IgD-negative memory B cell (primary cell): Measurements from ENCODE around the gene DNAH12. TPM values are rescaled to one million over a fixed set of nuclear protein-coding genes. Genes with fewer than 3 reads are reported as not detected.
"Not testable (repeated sequence)": the region's sequence is repeated elsewhere in the genome, so short reads cannot be mapped to it uniquely, and the experiment has no call there.

ENCODE experiments used
- H3K27ac Mint-ChIP-seq, 3 donors: one replicate each; pipeline ENCODE4 v1.8.0; 2020 to 2022; ENCODE audit warnings: mild to moderate bottlenecking in 3 of 3, mixed read lengths in 3 of 3, moderate library complexity in 1 of 3
- H3K27me3 Mint-ChIP-seq: one replicate; pipeline ENCODE4 v1.8.0; 2021; ENCODE audit warnings: mixed read lengths
- H3K36me3 Mint-ChIP-seq: one replicate; pipeline ENCODE4 v1.8.0; 2020; ENCODE audit warnings: mild to moderate bottlenecking, mixed read lengths
- H3K4me1 Mint-ChIP-seq, 3 donors: one replicate each; pipeline ENCODE4 v1.8.0; 2020 to 2022; ENCODE audit warnings: mixed read lengths in 3 of 3, mild to moderate bottlenecking in 1 of 3
- H3K4me3 Mint-ChIP-seq, 4 donors: one replicate each; pipeline ENCODE4 v1.8.0; 2020 to 2022; ENCODE audit warnings: mild to moderate bottlenecking in 4 of 4, mixed read lengths in 4 of 4, moderate library complexity in 3 of 4
- H3K9me3 Mint-ChIP-seq, 3 donors: one replicate each; pipeline ENCODE4 v1.8.0; 2020 to 2021; ENCODE audit warnings: mixed read lengths in 3 of 3, mild to moderate bottlenecking in 1 of 3
- polyA plus RNA-seq: library from polyadenylated mRNA; unstranded; fragments of 300-500 nt; fragmentation: Illumina TruSeq; gene quantifications from one replicate; pipeline ENCODE4 v1.2.3, GENCODE V29; 2021

Gene DNAH12
- polyA plus RNA-seq, 1 donor from 2014 or later = not detected

DNA sequence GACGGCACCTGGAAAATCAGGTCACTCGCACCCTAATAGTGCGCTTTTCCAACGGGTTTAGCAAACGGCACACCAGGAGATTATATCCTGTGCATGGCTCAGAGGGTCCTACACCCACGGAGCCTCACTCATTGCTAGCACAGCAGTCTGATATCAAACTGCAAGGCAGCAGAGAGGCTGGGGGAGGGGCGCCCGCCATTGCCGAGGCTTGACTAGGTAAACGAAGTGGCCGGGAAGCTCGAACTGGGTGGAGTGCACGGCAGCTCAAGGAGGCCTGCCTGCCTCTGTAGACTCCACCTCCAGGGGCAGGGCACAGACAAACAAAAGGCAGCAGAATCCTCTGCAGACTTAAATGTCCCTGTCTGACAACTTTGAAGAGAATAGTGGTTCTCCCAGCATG is 67.0 kb downstream of the DNAH12 start:
- H3K9me3 Mint-ChIP-seq, H3K4me3 Mint-ChIP-seq, H3K27ac Mint-ChIP-seq, H3K4me1 Mint-ChIP-seq, H3K36me3 Mint-ChIP-seq, H3K27me3 Mint-ChIP-seq: not testable (repeated sequence)

- H3K4me1 Mint-ChIP-seq = no peaks in the 10 kb centered on the region
- no peak overlapping the region for H3K4me3 Mint-ChIP-seq
- peaks cover 4% of the 10 kb centered on the region for H3K27me3 Mint-ChIP-seq
- H3K36me3 Mint-ChIP-seq = no peaks in the 10 kb centered on the region
- H3K27ac Mint-ChIP-seq = no peak overlapping the region
- no peaks in the 10 kb centered on the region for H3K9me3 Mint-ChIP-seq
Observed at GRCh38 chr3:57464801-57465200, 79.3 kb downstream of the DNAH12 start.

DNA sequence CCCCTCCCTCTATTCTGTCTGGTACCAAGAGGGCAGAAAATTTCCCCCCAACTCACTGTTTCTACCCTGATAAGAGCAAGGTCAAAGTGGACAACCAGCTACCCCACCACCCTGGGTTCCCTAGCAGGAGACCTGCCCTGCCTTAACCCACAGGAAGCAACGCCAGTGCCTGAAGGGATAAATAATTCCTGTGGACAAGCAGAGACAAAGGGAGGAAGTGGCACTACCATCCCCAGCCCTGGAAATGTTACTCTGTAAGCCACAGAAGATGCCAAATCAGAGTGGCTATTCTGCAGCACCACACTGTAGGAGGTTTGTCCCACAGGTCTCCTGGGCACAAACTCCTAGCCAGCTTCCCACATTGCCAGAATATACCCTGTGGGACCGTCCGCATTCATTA is 80.1 kb downstream of the DNAH12 start:
- no peaks in the 10 kb centered on the region for H3K36me3 Mint-ChIP-seq
- no peaks in the 10 kb centered on the region for H3K9me3 Mint-ChIP-seq
- H3K4me3 Mint-ChIP-seq = no peak overlapping the region
- H3K27ac Mint-ChIP-seq = no peak overlapping the region
- H3K4me1 Mint-ChIP-seq = no peaks in the 10 kb centered on the region
- peaks cover 4% of the 10 kb centered on the region for H3K27me3 Mint-ChIP-seq

GRCh38 chr3:57451150-57451846 is 92.8 kb downstream of the DNAH12 start:
- H3K4me3 Mint-ChIP-seq = no peak overlapping the region
- H3K36me3 Mint-ChIP-seq = no peaks in the 10 kb centered on the region
- peaks cover 2% of the 10 kb centered on the region for H3K27me3 Mint-ChIP-seq
- H3K4me1 Mint-ChIP-seq = no peaks in the 10 kb centered on the region
- H3K27ac Mint-ChIP-seq = no peak overlapping the region
- H3K9me3 Mint-ChIP-seq = no peaks in the 10 kb centered on the region

DNA sequence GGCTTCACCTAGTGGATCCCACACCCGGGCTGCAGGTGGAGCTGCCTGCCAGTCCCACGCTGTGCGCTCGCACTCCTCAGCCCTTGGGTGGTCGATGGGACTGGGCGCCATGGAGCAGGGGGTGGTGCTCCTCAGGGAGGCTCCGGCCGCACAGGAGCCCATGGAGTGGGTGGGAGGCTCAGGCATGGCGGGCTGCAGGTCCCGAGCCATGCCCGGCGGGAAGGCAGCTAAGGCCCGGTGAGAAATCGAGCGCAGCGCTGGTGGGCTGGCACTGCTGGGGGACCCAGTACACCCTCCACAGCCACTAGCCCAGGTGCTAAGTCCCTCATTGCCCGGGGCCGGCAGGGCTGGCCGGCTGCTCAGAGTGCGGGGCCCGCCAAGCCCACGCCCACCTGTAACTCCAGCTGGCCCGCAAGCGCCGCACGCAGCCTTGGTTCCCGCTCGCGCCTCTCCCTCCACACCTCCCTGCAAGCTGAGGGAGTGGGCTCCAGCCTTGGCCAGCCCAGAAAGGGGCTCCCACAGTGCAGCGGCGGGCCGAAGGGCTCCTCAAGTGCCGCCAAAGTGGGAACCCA is 94.8 kb downstream of the DNAH12 start:
- not testable (repeated sequence) for H3K27me3 Mint-ChIP-seq, H3K4me1 Mint-ChIP-seq, H3K9me3 Mint-ChIP-seq, H3K4me3 Mint-ChIP-seq, H3K27ac Mint-ChIP-seq, H3K36me3 Mint-ChIP-seq

DNA sequence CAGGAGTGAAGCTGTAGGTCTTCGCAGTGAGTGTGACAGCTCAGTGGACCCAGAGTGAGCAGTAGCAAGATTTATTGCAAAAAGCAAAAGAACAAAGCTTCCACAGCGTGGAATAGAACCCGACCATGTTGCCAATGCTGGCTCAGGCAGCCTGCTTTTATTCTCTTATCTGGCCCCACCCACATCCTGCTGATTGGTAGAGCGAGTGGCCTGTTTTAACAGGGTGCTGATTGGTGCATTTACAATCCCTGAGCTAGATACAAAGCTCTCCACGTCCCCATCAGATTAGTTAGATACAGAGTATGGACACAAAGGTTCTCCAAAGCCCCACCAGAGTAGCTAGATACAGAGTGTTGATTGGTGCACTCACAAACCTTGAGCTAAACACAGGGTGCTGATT is 95.7 kb downstream of the DNAH12 start:
- H3K4me3 Mint-ChIP-seq, H3K27ac Mint-ChIP-seq, H3K9me3 Mint-ChIP-seq, H3K4me1 Mint-ChIP-seq, H3K27me3 Mint-ChIP-seq, H3K36me3 Mint-ChIP-seq: not testable (repeated sequence)

DNA sequence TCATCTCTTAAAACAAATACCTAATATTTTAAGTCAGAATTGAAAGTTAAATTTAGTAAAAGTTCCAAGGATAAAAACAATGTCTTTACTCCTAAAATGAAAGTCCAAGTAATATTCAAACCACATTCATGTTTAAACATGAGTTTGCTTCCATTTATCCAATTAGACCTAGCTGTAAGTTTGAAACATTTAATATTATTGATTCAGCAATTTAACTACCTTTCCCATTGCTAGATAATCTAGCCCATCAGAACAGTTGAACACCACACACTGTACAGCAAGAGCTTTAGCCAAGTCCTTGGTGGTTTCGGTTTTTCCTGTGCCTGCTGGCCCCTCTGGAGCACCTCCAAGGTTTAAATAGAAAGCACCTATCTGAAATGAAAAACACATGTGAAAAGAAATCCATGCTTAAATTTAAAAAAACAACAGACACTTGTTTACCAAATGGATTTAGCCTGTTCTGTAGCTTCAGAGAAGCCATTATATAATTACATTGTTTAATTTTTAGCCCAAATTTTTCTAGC is 97.8 kb downstream of the DNAH12 start:
- H3K4me3 Mint-ChIP-seq = no peak overlapping the region
- no peaks in the 10 kb centered on the region for H3K36me3 Mint-ChIP-seq
- peaks cover 2% of the 10 kb centered on the region for H3K27me3 Mint-ChIP-seq
- H3K9me3 Mint-ChIP-seq = no peaks in the 10 kb centered on the region
- H3K27ac Mint-ChIP-seq = no peak overlapping the region
- no peaks in the 10 kb centered on the region for H3K4me1 Mint-ChIP-seq

- Mint-ChIP-seq H3K9me3 (peaks cover 0 to 5% (median 4%) of the 10 kb centered on the region in 3 donors), H3K4me3 (no peak overlapping the region), H3K36me3 (no peaks in the 10 kb centered on the region), H3K4me1 (no peaks in the 10 kb centered on the region), H3K27me3 (peaks cover 6% of the 10 kb centered on the region), H3K27ac (no peak overlapping the region)
Observed at GRCh38 chr3:57444469-57444868, 99.7 kb downstream of the DNAH12 start.

DNA sequence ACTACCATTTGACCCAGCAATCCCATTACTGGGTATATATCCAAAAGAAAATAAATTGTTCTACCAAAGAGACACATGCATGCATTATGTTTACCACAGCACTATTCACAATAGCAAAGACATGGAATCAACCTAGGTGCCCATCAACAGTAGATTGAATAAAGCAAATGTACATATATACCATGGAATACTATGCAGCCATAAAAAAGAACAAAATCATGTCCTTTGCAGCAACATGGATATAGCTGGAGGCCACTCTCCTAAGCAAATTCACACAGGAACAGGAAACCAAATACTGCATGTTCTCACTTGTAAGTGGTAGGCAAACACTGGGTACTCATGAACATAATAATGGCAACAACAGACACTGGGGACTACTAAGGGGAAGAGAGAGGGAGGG is 104.0 kb downstream of the DNAH12 start:
- not testable (repeated sequence) for H3K27ac Mint-ChIP-seq, H3K4me3 Mint-ChIP-seq, H3K9me3 Mint-ChIP-seq, H3K27me3 Mint-ChIP-seq, H3K36me3 Mint-ChIP-seq, H3K4me1 Mint-ChIP-seq

- H3K36me3 Mint-ChIP-seq, H3K27me3 Mint-ChIP-seq, H3K9me3 Mint-ChIP-seq, H3K4me3 Mint-ChIP-seq, H3K4me1 Mint-ChIP-seq, H3K27ac Mint-ChIP-seq: not testable (repeated sequence)
Observed at GRCh38 chr3:57438460-57438859, 105.7 kb downstream of the DNAH12 start.

DNA sequence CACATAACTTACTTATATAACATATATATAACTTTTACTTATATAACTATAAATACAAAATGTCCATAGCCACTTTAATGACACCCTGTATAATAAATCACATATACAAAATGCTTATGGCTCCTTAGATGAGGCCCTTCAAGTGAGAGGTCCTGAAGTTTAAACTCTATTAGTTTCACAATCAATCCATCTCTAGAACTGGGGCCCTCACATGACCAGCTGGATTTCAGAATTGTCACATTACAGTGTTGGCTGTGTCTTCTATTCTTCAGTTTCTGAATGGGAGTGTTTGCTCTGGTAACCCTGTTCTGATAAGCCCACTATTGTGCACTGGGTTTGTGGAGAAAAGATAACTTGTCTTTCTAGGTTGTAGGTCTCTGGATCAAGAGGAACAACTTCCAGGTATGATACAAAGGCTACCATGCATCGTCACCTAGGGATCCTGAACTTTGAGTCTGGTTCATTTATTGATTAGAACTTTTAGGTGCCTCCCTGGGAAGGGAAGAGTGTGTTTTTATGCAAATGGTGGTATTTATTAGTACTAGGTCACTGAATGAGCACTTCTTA is 107.9 kb downstream of the DNAH12 start:
- H3K27ac Mint-ChIP-seq = no peak overlapping the region
- no peaks in the 10 kb centered on the region for H3K4me1 Mint-ChIP-seq
- H3K27me3 Mint-ChIP-seq = peaks cover 6% of the 10 kb centered on the region
- H3K36me3 Mint-ChIP-seq = peaks cover 2% of the 10 kb centered on the region
- H3K4me3 Mint-ChIP-seq = no peak overlapping the region
- peaks cover 0 to 5% (median 5%) of the 10 kb centered on the region in 3 donors for H3K9me3 Mint-ChIP-seq

- Mint-ChIP-seq H3K4me1 (no peaks in the 10 kb centered on the region), H3K36me3 (peaks cover 2% of the 10 kb centered on the region), H3K9me3 (no peaks in the 10 kb centered on the region), H3K27ac (no peak overlapping the region), H3K27me3 (peaks cover 2% of the 10 kb centered on the region), H3K4me3 (no peak overlapping the region)
Observed at GRCh38 chr3:57434041-57434440, 110.1 kb downstream of the DNAH12 start.

- H3K27me3 Mint-ChIP-seq = peaks cover 2% of the 10 kb centered on the region
- no peaks in the 10 kb centered on the region for H3K36me3 Mint-ChIP-seq
- no peaks in the 10 kb centered on the region for H3K9me3 Mint-ChIP-seq
- no peaks in the 10 kb centered on the region for H3K4me1 Mint-ChIP-seq
- no peak overlapping the region for H3K4me3 Mint-ChIP-seq
- no peak overlapping the region for H3K27ac Mint-ChIP-seq
Observed at GRCh38 chr3:57423335-57423734, 120.8 kb downstream of the DNAH12 start.

- Mint-ChIP-seq H3K4me3 (no peak overlapping the region), H3K27me3 (peaks cover 4% of the 10 kb centered on the region), H3K36me3 (no peaks in the 10 kb centered on the region), H3K4me1 (no peaks in the 10 kb centered on the region), H3K27ac (no peak overlapping the region), H3K9me3 (no peaks in the 10 kb centered on the region)
Observed at GRCh38 chr3:57421336-57421735, 122.8 kb downstream of the DNAH12 start.

DNA sequence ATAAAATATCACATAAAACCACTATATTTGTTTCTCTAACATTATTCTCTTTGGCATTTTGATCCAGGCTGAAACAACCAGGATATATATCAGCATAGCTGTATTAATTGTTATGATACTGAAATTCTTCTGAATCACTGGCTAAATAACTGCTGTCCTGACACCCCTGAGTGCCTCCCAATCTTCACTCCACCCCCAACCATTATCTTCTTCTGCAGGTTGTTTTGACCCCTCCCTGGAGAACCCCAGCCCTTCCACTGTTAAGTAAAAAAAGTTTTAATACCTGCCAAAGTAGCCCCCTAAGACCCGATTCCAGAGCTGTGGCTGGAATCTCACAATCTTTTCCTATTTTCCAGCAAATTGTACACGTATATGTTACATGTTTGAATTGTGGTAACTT is 124.1 kb downstream of the DNAH12 start:
- Mint-ChIP-seq H3K27me3 (peaks cover 4% of the 10 kb centered on the region), H3K36me3 (no peaks in the 10 kb centered on the region), H3K27ac (no peak overlapping the region), H3K4me3 (no peak overlapping the region), H3K4me1 (no peaks in the 10 kb centered on the region), H3K9me3 (no peaks in the 10 kb centered on the region)

DNA sequence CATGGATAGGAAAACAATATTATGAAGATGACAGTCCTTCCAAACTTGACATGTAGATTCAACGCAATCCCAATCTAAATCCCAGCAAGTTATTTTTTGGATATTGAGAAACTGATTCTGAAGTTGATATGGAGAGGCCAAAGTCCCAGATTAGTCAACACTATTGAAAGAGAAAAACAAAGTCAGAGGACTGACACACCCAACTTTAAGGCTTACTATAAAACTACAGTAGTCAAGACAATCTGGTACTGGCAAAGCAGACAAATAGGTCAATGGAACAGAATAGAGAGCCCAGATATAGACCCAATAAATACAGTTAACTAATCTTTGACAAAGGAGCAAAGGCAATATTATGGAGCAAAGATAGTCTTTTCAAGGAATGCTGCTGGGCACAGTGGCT is 132.4 kb downstream of the DNAH12 start:
- H3K27me3 Mint-ChIP-seq = peaks cover 1% of the 10 kb centered on the region
- H3K4me3 Mint-ChIP-seq = no peak overlapping the region
- H3K9me3 Mint-ChIP-seq = peaks cover 0 to 4% (median 0%) of the 10 kb centered on the region in 3 donors
- no peaks in the 10 kb centered on the region for H3K36me3 Mint-ChIP-seq
- no peaks in the 10 kb centered on the region for H3K4me1 Mint-ChIP-seq
- no peak overlapping the region for H3K27ac Mint-ChIP-seq
